GM21619 (cell line): ENCODE data around the gene SEPTIN7.

Source experiments
- ATAC-seq: cut with Tn5 transposase; IDR thresholded peaks from one replicate; pipeline ENCODE4 v1.9.1; 2021; ENCODE audit not compliant: unreplicated experiment

Gene SEPTIN7

GRCh38 chr7:35828817-35829216 is 28.0 kb downstream of the SEPTIN7 start:
- no peak for ATAC-seq

- ATAC-seq: no peak
Measured at GRCh38 chr7:35831208-35831607, 30.4 kb downstream of the SEPTIN7 start.

GRCh38 chr7:35839860-35840854 is 39.3 kb downstream of the SEPTIN7 start:
- ATAC-seq: no peak

- no peak for ATAC-seq
Measured at GRCh38 chr7:35846816-35847412, 46.1 kb downstream of the SEPTIN7 start.

- ATAC-seq: no peak
Measured at GRCh38 chr7:35848725-35849124, 47.9 kb downstream of the SEPTIN7 start.

GRCh38 chr7:35849158-35849831 is 48.4 kb downstream of the SEPTIN7 start:
- no peak for ATAC-seq

- no peak for ATAC-seq
Measured at GRCh38 chr7:35849954-35850353, 49.1 kb downstream of the SEPTIN7 start.
